ENCODE measurements around the gene GGT6. TPM values are rescaled to one million over a fixed set of nuclear protein-coding genes. Genes with fewer than 3 reads are reported as not detected.
"Not testable (repeated sequence)": the region's sequence is repeated elsewhere in the genome, so short reads cannot be mapped to it uniquely, and the experiment has no call there.

GGT6 gene
- total RNA-seq, 1 donor from 2014 or later: not detected

- Histone ChIP-seq H3K4me2 (ENCODE audit: low read length) (no peak overlapping the region), H4K20me1 (ENCODE audit: insufficient read depth, low read length) (no peaks in the 10 kb centered on the region), H3K27me3 (ENCODE audit: insufficient read depth, low read length) (peaks cover 11% of the 10 kb centered on the region), H3K27ac (ENCODE audit: low read depth, low read length) (no peak overlapping the region), H3K4me1 (ENCODE audit: insufficient read depth, low read length) (peaks cover 5% of the 10 kb centered on the region), H2AFZ (ENCODE audit: low read depth, low read length) (no peak overlapping the region), H3K79me2 (ENCODE audit: insufficient read depth, low read length) (no peaks in the 10 kb centered on the region), H3K4me3 (ENCODE audit: insufficient read depth, low read depth, low read length) (no peak overlapping the region), H3K9me3 (ENCODE audit: insufficient read depth, low read depth, low read length) (no peaks in the 10 kb centered on the region), H3K9ac (ENCODE audit: low read length) (no peak overlapping the region), H3K36me3 (ENCODE audit: insufficient read depth, low read length) (no peaks in the 10 kb centered on the region)
- DNase-seq (ENCODE audit: low read depth) (no peak), FAIRE-seq (no peak)
- Mint-ChIP-seq H3K4me3 (ENCODE audit: unreplicated experiment) (no peak overlapping the region), H3K27me3 (ENCODE audit: low read depth, unreplicated experiment) (peaks cover 26% of the 10 kb centered on the region), H3K9me3 (ENCODE audit: unreplicated experiment) (no peaks in the 10 kb centered on the region), H3K27ac (ENCODE audit: unreplicated experiment) (no peak overlapping the region), H3K36me3 (ENCODE audit: low read depth, unreplicated experiment) (no peaks in the 10 kb centered on the region), H3K4me1 (ENCODE audit: low read depth, unreplicated experiment) (peaks cover 13% of the 10 kb centered on the region)
- TF ChIP-seq EZH2 (IDR thresholded peaks at IDR 0.05; ENCODE audit: insufficient read depth, low read length) (no peak), CTCF (IDR thresholded peaks at IDR 0.05; ENCODE audit: insufficient read depth, low read depth, low read length) (no peak)
Measured at GRCh38 chr17:4596636-4597380, 36.4 kb upstream of the GGT6 start.

- H4K20me1 ChIP-seq (ENCODE audit: insufficient read depth, low read length); H3K36me3 Mint-ChIP-seq (ENCODE audit: low read depth, unreplicated experiment); H3K27ac ChIP-seq (ENCODE audit: low read depth, low read length); FAIRE-seq; H3K36me3 ChIP-seq (ENCODE audit: insufficient read depth, low read length); H3K4me3 Mint-ChIP-seq (ENCODE audit: unreplicated experiment); H3K9me3 ChIP-seq (ENCODE audit: insufficient read depth, low read depth, low read length); H3K4me2 ChIP-seq (ENCODE audit: low read length); H3K9me3 Mint-ChIP-seq (ENCODE audit: unreplicated experiment); H3K27ac Mint-ChIP-seq (ENCODE audit: unreplicated experiment); H3K4me1 ChIP-seq (ENCODE audit: insufficient read depth, low read length); H3K9ac ChIP-seq (ENCODE audit: low read length); H2AFZ ChIP-seq (ENCODE audit: low read depth, low read length); H3K79me2 ChIP-seq (ENCODE audit: insufficient read depth, low read length); DNase-seq (ENCODE audit: low read depth); H3K4me3 ChIP-seq (ENCODE audit: insufficient read depth, low read depth, low read length): not testable (repeated sequence)
- peaks cover 33% of the 10 kb centered on the region for H3K27me3 Mint-ChIP-seq (ENCODE audit: low read depth, unreplicated experiment)
- H3K4me1 Mint-ChIP-seq (ENCODE audit: low read depth, unreplicated experiment): peaks cover 13% of the 10 kb centered on the region
- peaks cover 11% of the 10 kb centered on the region for H3K27me3 ChIP-seq (ENCODE audit: insufficient read depth, low read length)
Measured at GRCh38 chr17:4595685-4596342, 35.4 kb upstream of the GGT6 start.

- Histone ChIP-seq H4K20me1 (ENCODE audit: insufficient read depth, low read length) (no peaks in the 10 kb centered on the region), H3K4me3 (ENCODE audit: insufficient read depth, low read depth, low read length) (no peak overlapping the region), H3K4me2 (ENCODE audit: low read length) (no peak overlapping the region), H3K27me3 (ENCODE audit: insufficient read depth, low read length) (peaks cover 7% of the 10 kb centered on the region), H3K27ac (ENCODE audit: low read depth, low read length) (no peak overlapping the region), H3K79me2 (ENCODE audit: insufficient read depth, low read length) (no peaks in the 10 kb centered on the region), H3K9ac (ENCODE audit: low read length) (no peak overlapping the region), H3K9me3 (ENCODE audit: insufficient read depth, low read depth, low read length) (no peaks in the 10 kb centered on the region), H2AFZ (ENCODE audit: low read depth, low read length) (peak overlapping the region; percentile 34), H3K36me3 (ENCODE audit: insufficient read depth, low read length) (no peaks in the 10 kb centered on the region), H3K4me1 (ENCODE audit: insufficient read depth, low read length) (peaks cover 5% of the 10 kb centered on the region)
- Mint-ChIP-seq H3K27me3 (ENCODE audit: low read depth, unreplicated experiment) (peaks cover 40% of the 10 kb centered on the region), H3K27ac (ENCODE audit: unreplicated experiment) (no peak overlapping the region), H3K36me3 (ENCODE audit: low read depth, unreplicated experiment) (no peaks in the 10 kb centered on the region), H3K4me3 (ENCODE audit: unreplicated experiment) (no peak overlapping the region), H3K4me1 (ENCODE audit: low read depth, unreplicated experiment) (peaks cover 11% of the 10 kb centered on the region), H3K9me3 (ENCODE audit: unreplicated experiment) (no peaks in the 10 kb centered on the region)
- no peak for FAIRE-seq
- no peak for DNase-seq (ENCODE audit: low read depth)
- TF ChIP-seq CTCF (IDR thresholded peaks at IDR 0.05; ENCODE audit: insufficient read depth, low read depth, low read length): no peak
Measured at GRCh38 chr17:4594931-4595684, 34.7 kb upstream of the GGT6 start.

All from astrocyte (in vitro differentiated cells and primary cell).